ENCODE results near the gene GALNT18. TPM values are rescaled to one million over a fixed set of nuclear protein-coding genes. Genes with fewer than 3 reads are reported as not detected.

Gene GALNT18
- total RNA-seq, 1 donor from 2014 or later: 46.4 TPM

GRCh38 chr11:11534981-11535380, 86.8 kb downstream of the GALNT18 start:
- Histone ChIP-seq H3K27ac (no peak overlapping the region), H3K27me3 (ENCODE audit: low read depth) (no peaks in the 10 kb centered on the region), H3K36me3 (no peaks in the 10 kb centered on the region), H3K9me3 (no peaks in the 10 kb centered on the region), H3K4me3 (no peak overlapping the region), H3K4me1 (peaks cover 63% of the 10 kb centered on the region)
- DNase-seq: no peak
- TF ChIP-seq CTCF (IDR thresholded peaks at IDR 0.05): no peak
- ATAC-seq: no peak
- intact Hi-C loops (cut with DNase I): no loop called here

GRCh38 chr11:11533751-11534150, 88.1 kb downstream of the GALNT18 start:
- H3K36me3 ChIP-seq: no peaks in the 10 kb centered on the region
- no peak overlapping the region for H3K27ac ChIP-seq
- no peak overlapping the region for H3K4me3 ChIP-seq
- H3K4me1 ChIP-seq: peaks cover 59% of the 10 kb centered on the region
- no peaks in the 10 kb centered on the region for H3K9me3 ChIP-seq
- no peak for TF ChIP-seq CTCF (IDR thresholded peaks at IDR 0.05)
- no peaks in the 10 kb centered on the region for H3K27me3 ChIP-seq (ENCODE audit: low read depth)
- intact Hi-C loops (cut with DNase I): no loop called here
- ATAC-seq: no peak
- DNase-seq: no peak

GRCh38 chr11:11533057-11533456, 88.7 kb downstream of the GALNT18 start:
- Histone ChIP-seq H3K27me3 (ENCODE audit: low read depth) (no peaks in the 10 kb centered on the region), H3K9me3 (no peaks in the 10 kb centered on the region), H3K36me3 (no peaks in the 10 kb centered on the region), H3K27ac (no peak overlapping the region), H3K4me3 (no peak overlapping the region), H3K4me1 (peaks cover 52% of the 10 kb centered on the region)
- no peak for TF ChIP-seq CTCF (IDR thresholded peaks at IDR 0.05)
- DNase-seq (no peak), ATAC-seq (no peak)
- intact Hi-C loops (cut with DNase I): no loop called here

- H3K4me3 ChIP-seq: no peak overlapping the region
- no peak for DNase-seq
- no peak for ATAC-seq
- H3K27ac ChIP-seq: no peak overlapping the region
- no peaks in the 10 kb centered on the region for H3K9me3 ChIP-seq
- H3K4me1 ChIP-seq: peaks cover 48% of the 10 kb centered on the region
- H3K27me3 ChIP-seq (ENCODE audit: low read depth): no peaks in the 10 kb centered on the region
- no peaks in the 10 kb centered on the region for H3K36me3 ChIP-seq
- intact Hi-C loops (cut with DNase I): no loop called here
- no peak for TF ChIP-seq CTCF (IDR thresholded peaks at IDR 0.05)
Measured at GRCh38 chr11:11532574-11532973, 89.2 kb downstream of the GALNT18 start.

GRCh38 chr11:11531131-11531908, 90.5 kb downstream of the GALNT18 start:
- Histone ChIP-seq H3K9me3 (no peaks in the 10 kb centered on the region), H3K36me3 (no peaks in the 10 kb centered on the region), H3K4me1 (peaks cover 35% of the 10 kb centered on the region), H3K27me3 (ENCODE audit: low read depth) (no peaks in the 10 kb centered on the region), H3K4me3 (no peak overlapping the region), H3K27ac (no peak overlapping the region)
- ATAC-seq (peak; percentile 3 to 36), DNase-seq (no peak)
- intact Hi-C loops (cut with DNase I): no loop called here
- no peak for TF ChIP-seq CTCF (IDR thresholded peaks at IDR 0.05)
